Brain microvascular endothelial cell (primary cell): ENCODE measurements around the gene CRELD1.

ENCODE experiments used
- DNase-seq: peaks from one replicate; pipeline ENCODE4 v3.0.0-alpha.2; 2020
- H3K27ac ChIP-seq: fragments of 250-450 bp; sonication (Bioruptor Pico); 2 replicates; pipeline ENCODE4 v1.5.1; 2020; ENCODE audit warnings: mild to moderate bottlenecking, moderate library complexity
- H3K27me3 ChIP-seq: fragments of 250-450 bp; sonication (Bioruptor Pico); replicated peaks from 2 replicates; pipeline ENCODE4 v1.5.1; 2020; ENCODE audit warnings: mild to moderate bottlenecking
- H3K36me3 ChIP-seq: fragments of 250-450 bp; sonication (Bioruptor Pico); replicated peaks from 2 replicates; pipeline ENCODE4 v1.5.1; 2020; ENCODE audit warnings: mild to moderate bottlenecking
- H3K4me3 ChIP-seq: 2 replicates; pipeline ENCODE4 v1.5.1; 2011; ENCODE audit warnings: low read depth, mild to moderate bottlenecking, control low read depth, low read length, moderate library complexity
- in situ Hi-C: cut with HindIII; loops from 2 replicates; pipeline ENCODE4 v1.10.0; 2017; ENCODE audit warnings: low sequenced_read_pairs, low pct_ligation_motif_present
- TF ChIP-seq, protein P1 (sequence below): IDR thresholded peaks from 2 replicates; pipeline ENCODE4 v1.5.1; 2011; ENCODE audit warnings: low read depth, mild to moderate bottlenecking, moderate library complexity, low read length, control low read depth, inconsistent platforms; ENCODE audit errors: missing control alignments

The CRELD1 gene

DNA sequence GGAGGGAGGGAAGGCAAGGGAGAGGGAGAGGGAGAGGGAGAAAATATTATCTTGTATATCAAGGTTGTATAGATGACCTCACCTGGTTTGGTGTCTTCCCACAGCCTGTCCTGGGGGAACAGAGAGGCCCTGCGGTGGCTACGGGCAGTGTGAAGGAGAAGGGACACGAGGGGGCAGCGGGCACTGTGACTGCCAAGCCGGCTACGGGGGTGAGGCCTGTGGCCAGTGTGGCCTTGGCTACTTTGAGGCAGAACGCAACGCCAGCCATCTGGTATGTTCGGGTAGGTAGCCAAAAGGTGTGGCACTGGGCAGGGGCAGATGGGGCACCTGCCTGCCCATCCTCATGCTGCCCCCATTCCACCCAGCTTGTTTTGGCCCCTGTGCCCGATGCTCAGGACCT is 7.1 kb downstream of the CRELD1 start:
- in situ Hi-C loops = no loop called here
- no peak overlapping the region for H3K4me3 ChIP-seq
- DNase-seq = no peak
- TF ChIP-seq, protein P1, sequence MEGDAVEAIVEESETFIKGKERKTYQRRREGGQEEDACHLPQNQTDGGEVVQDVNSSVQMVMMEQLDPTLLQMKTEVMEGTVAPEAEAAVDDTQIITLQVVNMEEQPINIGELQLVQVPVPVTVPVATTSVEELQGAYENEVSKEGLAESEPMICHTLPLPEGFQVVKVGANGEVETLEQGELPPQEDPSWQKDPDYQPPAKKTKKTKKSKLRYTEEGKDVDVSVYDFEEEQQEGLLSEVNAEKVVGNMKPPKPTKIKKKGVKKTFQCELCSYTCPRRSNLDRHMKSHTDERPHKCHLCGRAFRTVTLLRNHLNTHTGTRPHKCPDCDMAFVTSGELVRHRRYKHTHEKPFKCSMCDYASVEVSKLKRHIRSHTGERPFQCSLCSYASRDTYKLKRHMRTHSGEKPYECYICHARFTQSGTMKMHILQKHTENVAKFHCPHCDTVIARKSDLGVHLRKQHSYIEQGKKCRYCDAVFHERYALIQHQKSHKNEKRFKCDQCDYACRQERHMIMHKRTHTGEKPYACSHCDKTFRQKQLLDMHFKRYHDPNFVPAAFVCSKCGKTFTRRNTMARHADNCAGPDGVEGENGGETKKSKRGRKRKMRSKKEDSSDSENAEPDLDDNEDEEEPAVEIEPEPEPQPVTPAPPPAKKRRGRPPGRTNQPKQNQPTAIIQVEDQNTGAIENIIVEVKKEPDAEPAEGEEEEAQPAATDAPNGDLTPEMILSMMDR = no peak
- H3K27me3 ChIP-seq = no peaks in the 10 kb centered on the region
- H3K27ac ChIP-seq = no peak overlapping the region
- H3K36me3 ChIP-seq = peaks cover 36% of the 10 kb centered on the region

- Histone ChIP-seq H3K27me3 (no peaks in the 10 kb centered on the region), H3K36me3 (peaks cover 26% of the 10 kb centered on the region), H3K4me3 (no peak overlapping the region), H3K27ac (no peak overlapping the region)
- no peak for DNase-seq
- in situ Hi-C loops = no loop called here
- TF ChIP-seq, protein P1 = no peak
Measured at GRCh38 chr3:9942164-9942563, 8.5 kb downstream of the CRELD1 start.

GRCh38 chr3:9942934-9943690 is 9.5 kb downstream of the CRELD1 start:
- DNase-seq = no peak
- no peaks in the 10 kb centered on the region for H3K27me3 ChIP-seq
- H3K4me3 ChIP-seq = no peak overlapping the region
- H3K27ac ChIP-seq = no peak overlapping the region
- peaks cover 17% of the 10 kb centered on the region for H3K36me3 ChIP-seq
- TF ChIP-seq, protein P1 = no peak
- in situ Hi-C loops = no loop called here

- H3K4me3 ChIP-seq = no peak overlapping the region
- no peak overlapping the region for H3K27ac ChIP-seq
- TF ChIP-seq, protein P1 = no peak
- in situ Hi-C loops = no loop called here
- no peak for DNase-seq
- H3K27me3 ChIP-seq = no peaks in the 10 kb centered on the region
- H3K36me3 ChIP-seq = peaks cover 14% of the 10 kb centered on the region
Measured at GRCh38 chr3:9944271-9944670, 10.6 kb downstream of the CRELD1 start.

DNA sequence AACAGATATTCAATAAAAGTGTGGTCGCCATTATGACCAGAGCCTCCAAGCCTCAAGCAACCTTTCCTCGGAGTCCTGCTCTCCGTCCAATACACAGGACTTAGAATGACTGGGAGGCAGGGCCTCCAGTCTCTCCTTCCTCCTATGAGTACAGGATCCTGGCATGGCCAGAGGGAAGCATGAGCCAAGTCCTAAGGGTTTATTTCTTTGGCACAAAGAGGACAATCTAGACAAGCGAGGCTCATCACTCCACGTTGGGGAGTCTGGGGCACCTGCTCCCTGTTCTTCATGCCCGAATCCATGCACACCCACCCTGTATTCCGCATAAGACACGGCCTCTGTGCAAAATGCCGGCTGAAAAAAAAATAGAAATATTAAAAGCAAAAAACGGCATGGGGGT is 11.7 kb downstream of the CRELD1 start:
- H3K36me3 ChIP-seq = peaks cover 14% of the 10 kb centered on the region
- in situ Hi-C loops = no loop called here
- H3K27me3 ChIP-seq = no peaks in the 10 kb centered on the region
- no peak overlapping the region for H3K27ac ChIP-seq
- TF ChIP-seq, protein P1 = no peak
- no peak for DNase-seq
- no peak overlapping the region for H3K4me3 ChIP-seq
